GM18505 (cell line): ENCODE results near the gene TRIM45.

Source experiments
- ATAC-seq: cut with Tn5 transposase; IDR thresholded peaks from one replicate; pipeline ENCODE4 v1.9.1; 2021; ENCODE audit not compliant: unreplicated experiment
- POLR2A ChIP-seq: IDR thresholded peaks from 4 replicates; pipeline ENCODE4 v1.6.1; 2011; ENCODE audit warnings: borderline replicate concordance; ENCODE audit not compliant: insufficient read depth, insufficient read length; ENCODE audit errors: extremely low read depth

Gene TRIM45

GRCh38 chr1:117146072-117146471 lies 24.5 kb upstream of the TRIM45 start:
- TF ChIP-seq POLR2A = no peak
- no peak for ATAC-seq

- ATAC-seq = no peak
- no peak for TF ChIP-seq POLR2A
Measured at GRCh38 chr1:117143871-117144270, 22.3 kb upstream of the TRIM45 start.

GRCh38 chr1:117143172-117143571 lies 21.6 kb upstream of the TRIM45 start:
- TF ChIP-seq POLR2A = no peak
- ATAC-seq = no peak

- no peak for ATAC-seq
Measured at GRCh38 chr1:117142200-117142599, 20.7 kb upstream of the TRIM45 start.

GRCh38 chr1:117138561-117138960 lies 17.0 kb upstream of the TRIM45 start:
- no peak for ATAC-seq

More at GRCh38 chr1:117142200-117142599, 20.7 kb upstream of the TRIM45 start:
- no peak for TF ChIP-seq POLR2A

GRCh38 chr1:117138106-117138505 lies 16.6 kb upstream of the TRIM45 start:
- no peak for TF ChIP-seq POLR2A
- ATAC-seq = no peak

More at GRCh38 chr1:117138561-117138960, 17.0 kb upstream of the TRIM45 start:
- no peak for TF ChIP-seq POLR2A

GRCh38 chr1:117137281-117137855 lies 15.8 kb upstream of the TRIM45 start:
- no peak for ATAC-seq
- no peak for TF ChIP-seq POLR2A

- no peak for TF ChIP-seq POLR2A
- ATAC-seq = no peak
Measured at GRCh38 chr1:117136749-117137148, 15.2 kb upstream of the TRIM45 start.

GRCh38 chr1:117135329-117135728 lies 13.8 kb upstream of the TRIM45 start:
- no peak for TF ChIP-seq POLR2A
- no peak for ATAC-seq

GRCh38 chr1:117130526-117130925 lies 9.0 kb upstream of the TRIM45 start:
- TF ChIP-seq POLR2A = no peak
- ATAC-seq = no peak

GRCh38 chr1:117128323-117129079 lies 7.0 kb upstream of the TRIM45 start:
- no peak for ATAC-seq
- no peak for TF ChIP-seq POLR2A

GRCh38 chr1:117127795-117128194 lies 6.2 kb upstream of the TRIM45 start:
- TF ChIP-seq POLR2A = no peak
- no peak for ATAC-seq

GRCh38 chr1:117124661-117125060 lies 3.1 kb upstream of the TRIM45 start:
- no peak for TF ChIP-seq POLR2A
- no peak for ATAC-seq

GRCh38 chr1:117123274-117123673 lies 1.7 kb upstream of the TRIM45 start:
- no peak for ATAC-seq
- TF ChIP-seq POLR2A = no peak
